ENCODE measurements around the gene PRTN3. TPM values are rescaled to one million over a fixed set of nuclear protein-coding genes. Genes with fewer than 3 reads are reported as not detected.
A peak's percentile ranks its signal among the peaks of the same experiment; 100 is the strongest.

The PRTN3 gene
- total RNA-seq, 2 donors from 2014 or later: not detected

DNA sequence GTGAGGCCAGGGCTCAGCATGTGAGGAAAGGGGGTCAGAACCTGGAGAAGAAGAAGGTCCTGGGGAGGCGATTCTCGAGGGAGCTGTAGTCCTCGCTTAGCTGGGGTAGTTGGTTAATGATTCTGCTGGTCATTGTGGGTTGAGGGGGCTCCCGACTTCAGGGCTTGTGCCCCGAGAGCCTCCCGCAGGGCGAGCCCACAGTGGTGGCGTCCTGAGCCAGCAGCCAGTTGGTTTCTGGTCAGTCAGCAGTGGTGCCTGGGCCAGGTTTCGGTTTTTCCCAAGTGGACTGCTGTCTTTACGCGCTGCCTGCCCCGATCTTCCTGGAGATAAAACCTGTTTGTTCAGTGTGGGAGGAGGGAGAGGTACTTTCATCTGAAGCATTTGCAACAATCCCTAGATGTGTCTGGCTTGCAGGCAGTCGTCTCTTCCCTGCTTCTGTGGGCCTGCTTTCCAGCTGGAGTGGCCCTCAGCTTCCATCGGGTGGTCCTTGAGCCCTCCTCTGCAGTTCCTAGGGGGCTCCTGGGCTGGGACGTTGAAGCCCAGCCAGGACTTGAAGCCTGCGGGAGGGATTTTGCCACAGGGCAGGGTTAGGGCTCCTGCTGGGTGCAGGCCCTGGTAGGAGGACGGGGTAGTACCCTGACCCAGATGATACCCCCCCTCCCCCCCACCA, 40.3 kb upstream of the PRTN3 start:
- Mint-ChIP-seq H3K27ac (peak overlapping the region; percentile 88), H3K36me3 (ENCODE audit: low read depth) (peaks cover 52% of the 10 kb centered on the region)

GRCh38 chr19:801030-801860, 39.6 kb upstream of the PRTN3 start:
- no peaks in the 10 kb centered on the region for H3K27me3 ChIP-seq (ENCODE audit: control insufficient read depth, insufficient read depth, low read length, poor library complexity, severe bottlenecking)

More for the DNA sequence above, 40.3 kb upstream of the PRTN3 start:
- Histone ChIP-seq H3K27ac (ENCODE audit: low read depth, low read length) (no peak overlapping the region), H3K4me3 (ENCODE audit: low read length) (peak overlapping the region; percentile 93), H3K36me3 (ENCODE audit: control insufficient read depth, insufficient read depth, low read length) (peaks cover 64% of the 10 kb centered on the region), H3K4me1 (ENCODE audit: control insufficient read depth, insufficient read depth, low read length) (peaks cover 27% of the 10 kb centered on the region), H3K9me3 (ENCODE audit: control insufficient read depth, low read length) (no peaks in the 10 kb centered on the region), H3K9ac (ENCODE audit: extremely low read depth, low read length, poor library complexity, severe bottlenecking) (peak overlapping the region; percentile 98), H3K27me3 (ENCODE audit: control insufficient read depth, insufficient read depth, low read length, poor library complexity, severe bottlenecking) (no peaks in the 10 kb centered on the region)
- 80 to 84% methylated on average over 10 to 17 of the region's 17 CpGs for WGBS, 2 experiments (ENCODE audit: insufficient coverage in 1 of 2, insufficient read length in 1 of 2)
- no peak for TF ChIP-seq CTCF (conservative IDR thresholded peaks at IDR 0.05)
- DNase-seq: peak; percentile 54
- no peaks in the 10 kb centered on the region for H3K9me3 Mint-ChIP-seq
- H3K4me1 Mint-ChIP-seq: peaks cover 22% of the 10 kb centered on the region
- H3K27me3 Mint-ChIP-seq (ENCODE audit: insufficient read depth): no peaks in the 10 kb centered on the region
- peak overlapping the region; percentile 88 for H3K4me3 Mint-ChIP-seq

More at GRCh38 chr19:801030-801860, 39.6 kb upstream of the PRTN3 start:
- Mint-ChIP-seq H3K27me3 (ENCODE audit: insufficient read depth) (no peaks in the 10 kb centered on the region), H3K9me3 (no peaks in the 10 kb centered on the region), H3K36me3 (ENCODE audit: low read depth) (peaks cover 54% of the 10 kb centered on the region), H3K27ac (peak overlapping the region; percentile 72), H3K4me1 (peaks cover 22% of the 10 kb centered on the region), H3K4me3 (peak overlapping the region; percentile 32)
- no peak for TF ChIP-seq CTCF (conservative IDR thresholded peaks at IDR 0.05)
- DNase-seq: peak; percentile 55
- Histone ChIP-seq H3K4me1 (ENCODE audit: control insufficient read depth, insufficient read depth, low read length) (peaks cover 27% of the 10 kb centered on the region), H3K9ac (ENCODE audit: extremely low read depth, low read length, poor library complexity, severe bottlenecking) (peak overlapping the region; percentile 23), H3K36me3 (ENCODE audit: control insufficient read depth, insufficient read depth, low read length) (peaks cover 70% of the 10 kb centered on the region), H3K4me3 (ENCODE audit: low read length) (peak overlapping the region; percentile 93), H3K9me3 (ENCODE audit: control insufficient read depth, low read length) (no peaks in the 10 kb centered on the region), H3K27ac (ENCODE audit: low read depth, low read length) (peak overlapping the region; percentile 84)
- 93% methylated on average over 22 to 29 of the region's 29 CpGs for WGBS, 2 experiments (ENCODE audit: insufficient coverage in 1 of 2, insufficient read length in 1 of 2)
